GM12878 (cell line): ENCODE results near the gene CEP128. TPM values are rescaled to one million over a fixed set of nuclear protein-coding genes. Genes with fewer than 3 reads are reported as not detected.

Experiments
- ATAC-seq: fragments of 200-7000 bp; cut with Tn5 transposase; 3 replicates; pipeline ENCODE4 v1.9.1; 2020; ENCODE audit warnings: mild to moderate bottlenecking, moderate library complexity
- BruUV-seq: library from RNA; stranded (reverse); fragments of 400-500 nt; replicated peaks from 2 replicates; lab custom pipeline; 2021; lab: Mats Ljungman, UMichigan
- CTCF ChIA-PET: fragments of 300-600 bp; sonication (Branson Sonifier 250); formaldehyde crosslinking; extraction: SDS; loops from one replicate; lab custom pipeline; 2021; ENCODE audit warnings: inconsistent platforms; lab: Yijun Ruan, JAX
- POLR2A ChIA-PET: fragments of 350-600 bp; formaldehyde crosslinking; extraction: SDS; loops from one replicate; lab custom pipeline; 2021; ENCODE audit warnings: inconsistent platforms; lab: Charles Lee
- RAD21 ChIA-PET: fragments of 300-600 bp; sonication (Branson Sonifier 250); formaldehyde crosslinking; loops from one replicate; lab custom pipeline; 2023; ENCODE audit warnings: antibody characterized with exemption; ENCODE audit not compliant: unreplicated experiment; lab: Charles Lee
- SMC1A ChIA-PET: fragments of 300-600 bp; sonication (Branson Sonifier 250); formaldehyde crosslinking; loops from one replicate; lab custom pipeline; 2023; ENCODE audit not compliant: unreplicated experiment, uncharacterized antibody; lab: Charles Lee
- DNase-seq: peaks from one replicate; pipeline ENCODE4 v3.0.0-alpha.2; 2011; ENCODE audit warnings: low read depth, low spot score
- FAIRE-seq: peaks from 3 replicates; lab custom pipeline; 2011; peaks lifted over from hg19 to GRCh38; lab: Jason Lieb, UNC
- H2AFZ ChIP-seq: 2 replicates; pipeline ENCODE4 v1.6.0; 2011; ENCODE audit warnings: low read depth, low read length, control low read depth; ENCODE audit not compliant: control insufficient read depth
- H3K27ac ChIP-seq: 2 replicates; pipeline ENCODE4 v1.5.1; 2011; ENCODE audit warnings: control low read depth; ENCODE audit not compliant: control insufficient read depth, insufficient read depth
- H3K27me3 ChIP-seq, 2 experiments: replicated peaks in 1 of 2; 2 replicates each; pipeline versions ENCODE4 v1.6.0 to v1.6.1; 2011; ENCODE audit warnings: low read length in 1 of 2; ENCODE audit not compliant: control insufficient read depth in 2 of 2, insufficient read depth in 2 of 2
- H3K36me3 ChIP-seq, 2 experiments: 2 replicates each; pipeline ENCODE4 v1.5.1; 2011; ENCODE audit warnings: low read length in 1 of 2; ENCODE audit not compliant: control insufficient read depth in 2 of 2, insufficient read depth in 2 of 2
- H3K4me1 ChIP-seq: 2 replicates; pipeline ENCODE4 v1.6.1; 2011; ENCODE audit warnings: mild to moderate bottlenecking, low read length, moderate library complexity, mixed read lengths; ENCODE audit not compliant: control insufficient read depth, insufficient read depth
- H3K4me2 ChIP-seq: 2 replicates; pipeline ENCODE4 v1.6.0; 2011; ENCODE audit warnings: control low read depth; ENCODE audit not compliant: control insufficient read depth, insufficient read depth
- H3K4me3 ChIP-seq: fragments of 200-600 bp; sonication (generic); 2 replicates; pipeline ENCODE4 v1.5.1; 2016
- H3K79me2 ChIP-seq: 2 replicates; pipeline ENCODE4 v1.6.0; 2011; ENCODE audit warnings: low read length; ENCODE audit not compliant: control insufficient read depth, insufficient read depth
- H3K9ac ChIP-seq: 2 replicates; pipeline ENCODE4 v1.8.0; 2011; ENCODE audit warnings: low read length, control low read depth, mixed read lengths; ENCODE audit not compliant: control insufficient read depth, insufficient read depth
- H3K9me3 ChIP-seq: replicated peaks from 3 replicates; pipeline ENCODE4 v1.5.1; 2011; ENCODE audit warnings: mild to moderate bottlenecking, low read length; ENCODE audit not compliant: control insufficient read depth, insufficient read depth
- H4K20me1 ChIP-seq: 2 replicates; pipeline ENCODE4 v1.6.0; 2011; ENCODE audit not compliant: control insufficient read depth, insufficient read depth
- HCFC1 ChIP-seq: fragments of 150-350 bp; IDR thresholded peaks from 2 replicates; pipeline ENCODE4 v1.6.1; 2014; ENCODE audit warnings: low read length
- JUNB ChIP-seq: IDR thresholded peaks from 2 replicates; pipeline ENCODE4 v1.6.1; 2016; ENCODE audit warnings: antibody characterized with exemption, mild to moderate bottlenecking
- MEF2B ChIP-seq: fragments of 450-650 bp; IDR thresholded peaks from 2 replicates; pipeline ENCODE4 v1.6.1; 2018; ENCODE audit warnings: mild to moderate bottlenecking, moderate library complexity; ENCODE audit not compliant: partially characterized antibody, poor library complexity, severe bottlenecking
- NRF1 ChIP-seq: conservative IDR thresholded peaks from 2 replicates; pipeline ENCODE4 v1.6.1; 2011; ENCODE audit warnings: mild to moderate bottlenecking, low read depth, low read length, improper control_type of control experiment
- RELA ChIP-seq: fragments of 450-650 bp; IDR thresholded peaks from 2 replicates; pipeline ENCODE4 v1.8.0; 2014; ENCODE audit warnings: borderline replicate concordance; ENCODE audit not compliant: partially characterized antibody
- RFX5 ChIP-seq: IDR thresholded peaks from 2 replicates; pipeline ENCODE4 v1.6.1; 2011; ENCODE audit warnings: low read depth, low read length, improper control_type of control experiment
- ZSCAN29 ChIP-seq: fragments of 450-650 bp; IDR thresholded peaks from 2 replicates; pipeline ENCODE4 v1.6.1; 2017; ENCODE audit warnings: mild to moderate bottlenecking, moderate library complexity
- WGBS: methylation state at CpG from one replicate; pipeline ENCODE4 v1.1.6; 2016; ENCODE audit warnings: low lambda C conversion rate; ENCODE audit not compliant: insufficient replicate concordance, insufficient coverage; ENCODE audit errors: missing lambda C conversion rate; 5-methylcytosine and 5-hydroxymethylcytosine counted together
- in situ Hi-C: fragments of 300-500 bp; cut with MboI; formaldehyde crosslinking; loops from 9 replicates; pipeline ENCODE4 v1.14.3; 2018; ENCODE audit warnings: mixed read lengths
- intact Hi-C: fragments of 100-400 bp; cut with micrococcal nuclease; formaldehyde crosslinking; loops from one replicate; pipeline ENCODE4 v1.14.2; 2022; ENCODE audit not compliant: unreplicated experiment
- polyA plus RNA-seq, 11 experiments: library from polyadenylated mRNA; depleted of rRNA in 4 of 11; unstranded in 6 of 11; stranded (reverse) in 5 of 11; fragments of >200 nt; fragmentation: Nextera tagmentation in 4 of 11; fragmentation: Illumina TruSeq in 1 of 11; extraction: Ambion mirVana in 4 of 11; extraction: Trizol in 1 of 11; gene quantifications; 1 replicate in 1 of 11; 2 replicates in 10 of 11; pipeline versions ENCODE4 v1.2.1 to v1.2.3, GENCODE V29; 2011 to 2016; ENCODE audit warnings: inconsistent platforms in 2 of 11, missing spikeins in 2 of 11, low read depth in 1 of 11
- total RNA-seq, 4 experiments: library from RNA; depleted of rRNA in 3 of 4; stranded (reverse); fragments of >200 nt in 3 of 4; fragmentation: Illumina TruSeq in 1 of 4; extraction: Trizol in 1 of 4; gene quantifications; 2 replicates each; pipeline versions ENCODE4 v1.2.1 to v1.2.3, GENCODE V29; 2013 to 2021
- TF ChIP-seq, protein P1 (sequence below): fragments of 450-650 bp; conservative IDR thresholded peaks from 2 replicates; pipeline ENCODE4 v1.6.1; 2017; ENCODE audit warnings: mild to moderate bottlenecking, moderate library complexity

Gene CEP128
- total and polyA plus RNA-seq, 10 of the 15 experiments (the other 5 are each of a cell fraction or from before 2014, with no cell fraction given): 1.1 to 6.7 (median 3.4) TPM

DNA sequence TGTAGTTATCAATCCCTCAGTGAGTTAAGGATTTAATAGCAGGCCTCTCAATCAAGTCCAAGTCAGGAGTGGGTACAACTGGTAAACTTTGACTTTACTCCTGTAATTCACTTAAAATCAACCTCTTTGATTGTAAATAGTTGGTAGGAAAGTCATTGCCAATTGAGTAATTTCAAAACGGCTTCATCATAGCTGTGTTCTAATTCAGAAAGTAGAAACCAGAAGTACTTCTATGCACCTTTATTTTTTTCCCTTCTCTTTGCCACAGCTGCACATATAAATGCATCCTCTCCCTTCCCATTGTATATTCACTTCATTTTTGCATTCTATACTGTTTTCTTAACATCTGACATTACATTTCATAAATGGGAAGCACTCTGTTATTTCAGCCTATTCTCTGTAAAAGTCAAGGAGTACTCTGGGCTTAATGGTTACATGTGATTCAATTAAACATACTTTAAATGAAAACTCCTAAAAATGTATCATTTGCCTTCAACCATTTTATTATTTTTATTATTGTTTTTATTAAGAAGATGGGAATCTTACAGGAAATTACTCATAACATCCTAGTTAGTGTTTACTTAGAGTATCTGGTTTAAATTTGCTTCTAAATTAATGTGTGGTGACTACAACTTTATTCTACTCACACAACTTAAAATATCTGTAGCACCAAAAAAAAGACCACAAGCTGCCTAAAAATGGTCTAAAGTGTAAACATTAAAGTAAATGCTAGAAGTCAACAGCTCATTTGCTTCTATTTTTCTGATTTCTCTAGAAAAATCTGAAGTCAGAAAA is 171.2 kb downstream of the CEP128 start:
- no peak; the same call in 2 of the 3 replicates for ATAC-seq
- H3K79me2 ChIP-seq: no peaks in the 10 kb centered on the region
- SMC1A ChIA-PET: no interaction called here
- no peaks in the 10 kb centered on the region for H3K27me3 ChIP-seq
- H3K9ac ChIP-seq: no peak overlapping the region
- DNase-seq: no peak
- H3K27ac ChIP-seq: no peak overlapping the region
- no peak overlapping the region for H3K4me3 ChIP-seq
- H2AFZ ChIP-seq: no peak overlapping the region
- in situ Hi-C loops (no loop called here), intact Hi-C loops (no loop called here)
- CTCF ChIA-PET: interaction anchor here (0.5 kb wide), 1 partner anchor 686 kb away, joined by 3 read pairs; no protein-coding TSS in a partner anchor
- no peak for FAIRE-seq
- H4K20me1 ChIP-seq: no peaks in the 10 kb centered on the region
- no peak overlapping the region for H3K4me2 ChIP-seq
- no TSS peak for BruUV-seq
- RAD21 ChIA-PET: no interaction called here
- TF ChIP-seq RFX5: no peak
- peak; percentile 53 for TF ChIP-seq JUNB
- TF ChIP-seq, protein P1, sequence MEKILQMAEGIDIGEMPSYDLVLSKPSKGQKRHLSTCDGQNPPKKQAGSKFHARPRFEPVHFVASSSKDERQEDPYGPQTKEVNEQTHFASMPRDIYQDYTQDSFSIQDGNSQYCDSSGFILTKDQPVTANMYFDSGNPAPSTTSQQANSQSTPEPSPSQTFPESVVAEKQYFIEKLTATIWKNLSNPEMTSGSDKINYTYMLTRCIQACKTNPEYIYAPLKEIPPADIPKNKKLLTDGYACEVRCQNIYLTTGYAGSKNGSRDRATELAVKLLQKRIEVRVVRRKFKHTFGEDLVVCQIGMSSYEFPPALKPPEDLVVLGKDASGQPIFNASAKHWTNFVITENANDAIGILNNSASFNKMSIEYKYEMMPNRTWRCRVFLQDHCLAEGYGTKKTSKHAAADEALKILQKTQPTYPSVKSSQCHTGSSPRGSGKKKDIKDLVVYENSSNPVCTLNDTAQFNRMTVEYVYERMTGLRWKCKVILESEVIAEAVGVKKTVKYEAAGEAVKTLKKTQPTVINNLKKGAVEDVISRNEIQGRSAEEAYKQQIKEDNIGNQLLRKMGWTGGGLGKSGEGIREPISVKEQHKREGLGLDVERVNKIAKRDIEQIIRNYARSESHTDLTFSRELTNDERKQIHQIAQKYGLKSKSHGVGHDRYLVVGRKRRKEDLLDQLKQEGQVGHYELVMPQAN: no peak
- no peak for TF ChIP-seq NRF1
- TF ChIP-seq MEF2B: no peak
- no peak for TF ChIP-seq RELA
- TF ChIP-seq ZSCAN29: no peak
- no peak for TF ChIP-seq HCFC1
- H3K4me1 ChIP-seq: no peaks in the 10 kb centered on the region
- 0% methylated on average over 1 of the region's 1 CpG for WGBS
- POLR2A ChIA-PET: no interaction called here
- H3K9me3 ChIP-seq: no peaks in the 10 kb centered on the region
- H3K36me3 ChIP-seq: no peaks in the 10 kb centered on the region
